EL (cell line): ENCODE data around the gene IFT22.
"Not testable (repeated sequence)": the region's sequence is repeated elsewhere in the genome, so short reads cannot be mapped to it uniquely, and the experiment has no call there.

ENCODE experiments used
- DNase-seq: peaks from one replicate; pipeline ENCODE4 v3.0.0-alpha.2; 2016

Gene IFT22

DNA sequence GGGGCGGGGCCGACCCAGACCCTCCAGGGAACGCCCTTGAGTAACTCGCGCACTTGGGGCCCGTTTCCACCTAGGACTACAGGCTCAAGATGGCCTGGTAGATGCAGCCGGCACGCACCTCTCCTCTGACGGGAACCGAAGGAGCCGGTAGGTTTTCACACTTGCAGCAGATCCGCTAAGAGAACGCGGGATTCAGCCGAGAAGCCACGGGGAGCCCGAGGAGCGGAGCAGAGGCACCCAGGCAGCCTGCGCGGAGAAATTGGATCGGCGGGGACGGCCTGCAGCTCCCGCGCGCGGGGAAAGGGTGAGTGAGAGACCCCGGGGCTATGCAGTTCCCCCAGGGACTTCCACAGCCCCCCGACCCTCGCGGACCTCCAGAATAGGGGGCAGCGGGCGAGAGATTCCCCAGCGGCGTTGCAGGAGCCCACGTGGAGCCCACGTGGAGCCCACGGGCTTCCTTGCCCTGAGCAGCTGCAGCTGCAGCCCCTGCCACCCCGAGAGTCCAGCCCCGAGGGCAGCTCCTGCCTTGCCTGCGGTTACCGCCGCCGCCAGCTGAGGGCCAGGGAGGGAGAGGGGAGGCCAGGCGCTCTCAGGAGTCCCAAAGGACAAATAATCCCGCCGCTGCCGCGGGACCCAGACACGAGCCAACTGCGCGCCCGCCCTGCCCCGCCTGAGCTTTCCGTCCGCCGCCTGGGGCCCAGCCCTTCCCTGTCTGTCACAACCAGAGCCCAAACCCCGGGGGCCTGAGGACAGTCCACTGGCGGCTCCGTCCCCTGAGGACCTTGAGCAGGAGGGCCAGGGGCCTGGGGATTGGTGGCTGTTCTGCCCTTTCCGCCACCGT is 13.1 kb downstream of the IFT22 start:
- peak; percentile 52 for DNase-seq

DNA sequence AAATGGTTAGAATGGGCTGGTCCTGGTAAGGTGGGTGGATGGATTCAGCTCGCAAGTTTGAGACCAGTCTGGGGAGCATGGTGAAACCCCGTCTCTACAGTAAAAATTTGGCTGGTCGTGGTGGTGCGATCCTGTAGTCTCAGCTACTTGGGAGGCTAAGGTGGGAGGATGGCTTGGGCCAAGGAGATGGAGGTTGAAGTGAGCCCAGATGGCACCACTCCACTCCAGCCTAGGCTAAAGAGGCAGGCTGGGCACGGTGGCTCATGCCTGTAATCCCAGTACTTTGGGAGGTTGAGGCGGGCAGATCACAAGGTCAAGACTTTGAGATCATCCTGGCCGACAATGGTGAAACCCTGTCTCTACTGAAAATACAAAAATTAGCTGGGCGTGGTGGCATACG is 15.3 kb downstream of the IFT22 start:
- no peak for DNase-seq

DNA sequence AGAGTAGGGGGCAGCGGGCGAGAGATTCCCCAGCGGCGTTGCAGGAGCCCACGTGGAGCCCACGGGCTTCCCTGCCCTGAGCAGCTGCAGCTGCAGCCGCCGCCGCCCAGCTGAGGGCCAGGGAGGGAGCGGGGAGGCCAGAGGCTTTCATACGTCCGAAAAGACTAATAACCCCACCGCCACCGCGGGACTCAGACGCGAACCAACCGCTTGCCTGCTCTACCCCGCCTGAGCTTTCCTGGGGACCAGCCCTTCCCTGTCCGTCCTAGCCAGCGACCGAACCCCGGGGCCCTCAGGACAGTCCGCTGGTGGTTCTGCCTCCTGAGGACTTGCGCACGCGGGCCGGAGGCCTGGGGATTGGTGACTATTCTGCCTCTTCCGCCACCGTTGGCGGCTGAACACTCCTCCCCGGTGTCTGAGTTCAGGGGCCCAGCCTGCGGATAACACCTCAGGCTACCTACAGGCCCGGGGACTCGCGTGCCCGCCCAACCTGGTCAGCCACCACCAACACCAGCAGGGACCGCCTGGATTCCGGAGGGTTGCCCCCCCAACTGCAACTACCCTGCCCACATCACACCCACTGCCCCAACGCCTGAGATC is 18.4 kb downstream of the IFT22 start:
- no peak for DNase-seq

DNA sequence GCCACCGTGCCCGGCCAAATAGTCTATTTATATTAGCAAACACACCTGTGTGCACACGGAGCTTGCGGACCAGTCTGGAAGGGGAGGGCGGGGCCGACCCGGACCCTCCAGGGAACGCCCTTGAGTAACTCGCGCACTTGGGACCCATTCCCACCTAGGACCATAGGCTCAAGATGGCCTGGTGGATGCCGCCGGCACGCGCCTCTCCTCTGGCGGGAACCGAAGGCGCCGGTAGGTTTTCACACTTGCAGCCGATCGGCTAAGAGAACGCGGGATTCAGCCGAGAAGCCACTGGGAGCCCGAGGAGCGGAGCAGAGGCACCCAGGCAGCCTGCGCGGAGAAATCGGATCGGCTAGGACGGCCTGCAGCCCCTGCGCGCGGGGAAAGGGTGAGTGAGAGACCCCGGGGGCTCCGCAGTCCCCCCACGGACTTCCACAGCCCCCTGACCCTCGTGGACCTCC is 18.9 kb downstream of the IFT22 start:
- DNase-seq, result no peak

DNA sequence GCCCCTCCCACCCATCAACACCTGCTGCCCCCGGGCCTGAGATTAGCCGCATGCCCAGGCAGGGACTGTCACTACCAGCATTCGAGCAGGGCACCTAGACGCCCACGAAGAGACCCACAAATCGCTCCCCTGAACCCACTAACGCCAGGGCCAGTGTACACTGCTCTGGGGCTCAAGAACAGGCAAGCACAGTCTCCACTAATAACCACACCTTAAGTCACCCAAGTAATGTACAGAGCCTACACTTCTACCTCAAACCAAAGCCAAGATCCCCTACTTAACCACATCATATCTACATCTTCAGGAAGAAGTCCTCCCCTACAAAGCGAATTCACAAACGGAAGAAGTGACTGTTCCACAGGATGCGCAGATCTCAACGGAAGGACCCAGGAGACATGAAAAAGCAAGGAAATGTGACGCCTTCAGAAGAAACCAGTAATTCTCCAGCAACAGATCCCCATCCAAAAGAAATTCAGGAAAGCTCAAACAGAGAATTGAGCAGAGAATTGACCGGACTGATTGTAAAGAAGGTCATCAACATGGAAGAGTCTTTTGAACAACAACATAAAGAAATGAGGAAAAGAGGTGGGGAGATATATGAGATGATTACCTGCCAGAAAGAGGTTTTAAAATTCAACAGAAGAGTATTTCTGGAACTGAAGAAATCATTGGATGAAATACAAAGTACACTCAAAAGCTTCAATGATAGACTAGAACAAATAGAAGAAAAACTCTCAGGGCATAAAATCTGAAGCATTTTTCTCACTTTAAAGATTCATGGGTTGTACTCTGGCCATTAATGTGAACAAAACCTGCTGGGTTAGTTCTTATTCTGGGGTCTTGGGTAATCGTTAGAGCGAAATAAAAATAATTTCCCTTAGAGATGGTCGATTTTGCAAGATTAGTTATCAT is 20.9 kb downstream of the IFT22 start:
- no peak for DNase-seq

DNA sequence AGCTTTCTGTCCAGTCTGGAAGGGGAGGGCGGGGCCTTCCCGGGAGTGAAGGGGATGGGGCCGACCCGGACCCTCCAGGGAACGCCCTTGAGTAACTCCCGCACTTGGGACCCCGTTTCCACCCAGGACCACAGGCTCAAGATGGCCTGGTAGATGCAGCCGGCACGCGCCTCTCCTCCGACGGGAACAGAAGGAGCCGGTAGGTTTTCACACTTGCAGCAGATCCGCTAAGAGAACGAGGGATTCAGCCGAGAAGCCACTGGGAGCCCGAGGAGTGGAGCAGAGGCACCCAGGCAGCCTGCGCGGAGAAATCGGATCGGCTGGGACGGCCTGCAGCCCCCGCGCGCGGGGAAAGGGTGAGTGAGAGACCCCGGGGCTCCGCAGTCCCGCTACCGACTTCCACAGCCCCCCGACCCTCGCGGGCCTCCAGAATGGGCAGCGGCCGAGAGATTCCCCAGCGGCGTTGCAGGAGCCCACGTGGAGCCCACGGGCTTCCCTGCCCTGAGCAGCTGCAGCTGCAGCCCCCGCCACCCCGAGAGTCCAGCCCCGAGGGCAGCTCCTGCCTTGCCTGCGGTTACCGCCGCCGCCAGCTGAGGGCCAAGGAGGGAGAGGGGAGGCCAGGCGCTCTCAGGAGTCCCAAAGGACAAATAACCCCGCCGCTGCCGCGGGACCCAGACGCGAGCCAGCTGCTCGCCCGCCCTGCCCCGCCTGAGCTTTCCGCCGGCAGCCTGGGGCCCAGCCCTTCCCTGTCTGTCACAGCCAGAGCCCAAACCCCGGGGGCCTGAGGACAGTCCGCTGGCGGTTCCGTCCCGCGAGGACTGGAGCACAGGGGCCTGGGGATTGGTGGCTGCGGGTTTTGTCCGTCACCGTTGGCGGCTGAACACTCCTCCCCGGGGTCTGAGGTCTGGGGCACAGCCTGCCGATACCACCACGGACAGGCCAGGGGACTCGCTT is 21.8 kb downstream of the IFT22 start:
- no peak for DNase-seq

DNA sequence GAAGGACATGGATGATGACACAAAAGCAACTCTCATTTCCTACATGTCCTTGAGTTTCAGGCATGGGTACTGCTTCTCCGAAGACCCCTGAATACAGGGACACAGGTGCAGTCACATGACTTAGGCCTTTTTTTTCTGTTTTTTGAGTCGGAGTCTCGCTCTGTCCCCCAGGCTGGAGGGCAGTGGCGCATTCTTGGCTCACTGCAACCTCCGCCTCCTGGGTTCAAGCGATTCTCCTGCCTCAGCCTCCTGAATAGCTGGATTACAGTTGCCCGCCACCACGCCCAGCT is 26.8 kb downstream of the IFT22 start:
- no peak for DNase-seq

DNA sequence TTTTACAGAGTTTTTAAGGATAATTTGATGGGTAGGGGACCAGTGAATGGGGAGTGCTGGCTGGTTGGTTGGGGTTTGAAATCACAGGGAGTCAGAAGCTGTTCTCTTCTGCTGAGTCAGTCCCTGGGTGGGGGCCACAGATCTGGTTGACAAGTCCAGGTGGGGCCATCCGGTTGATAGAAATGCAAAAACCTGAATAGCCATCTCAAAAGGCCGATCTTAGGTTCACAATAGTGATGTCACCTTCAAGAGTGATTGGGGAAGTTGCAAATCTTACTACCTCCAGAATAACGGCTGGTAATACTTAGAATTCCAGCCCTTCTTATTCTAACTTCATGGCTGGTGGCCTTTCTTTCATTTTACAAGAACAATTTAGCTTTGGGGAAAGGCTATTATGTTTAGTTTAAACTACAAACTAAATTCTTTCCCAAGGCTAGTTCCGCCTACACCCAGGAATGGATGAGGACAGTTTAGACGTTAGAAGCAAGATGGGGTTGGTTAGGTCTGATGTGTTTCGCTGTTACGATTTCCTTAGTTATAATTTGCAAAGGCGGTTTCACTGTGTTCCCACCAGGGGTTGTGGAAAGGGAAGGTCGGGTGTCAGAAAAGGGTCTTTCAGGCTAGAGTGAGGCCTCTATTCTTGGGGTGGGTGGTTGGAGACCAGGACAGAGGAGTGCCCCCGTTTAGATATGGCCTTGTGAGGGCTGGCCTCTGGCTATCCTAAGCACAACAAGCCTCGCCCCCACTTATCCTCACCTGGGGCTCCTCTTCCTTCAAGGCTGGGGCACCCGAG is 27.4 kb downstream of the IFT22 start:
- DNase-seq, result no peak

DNA sequence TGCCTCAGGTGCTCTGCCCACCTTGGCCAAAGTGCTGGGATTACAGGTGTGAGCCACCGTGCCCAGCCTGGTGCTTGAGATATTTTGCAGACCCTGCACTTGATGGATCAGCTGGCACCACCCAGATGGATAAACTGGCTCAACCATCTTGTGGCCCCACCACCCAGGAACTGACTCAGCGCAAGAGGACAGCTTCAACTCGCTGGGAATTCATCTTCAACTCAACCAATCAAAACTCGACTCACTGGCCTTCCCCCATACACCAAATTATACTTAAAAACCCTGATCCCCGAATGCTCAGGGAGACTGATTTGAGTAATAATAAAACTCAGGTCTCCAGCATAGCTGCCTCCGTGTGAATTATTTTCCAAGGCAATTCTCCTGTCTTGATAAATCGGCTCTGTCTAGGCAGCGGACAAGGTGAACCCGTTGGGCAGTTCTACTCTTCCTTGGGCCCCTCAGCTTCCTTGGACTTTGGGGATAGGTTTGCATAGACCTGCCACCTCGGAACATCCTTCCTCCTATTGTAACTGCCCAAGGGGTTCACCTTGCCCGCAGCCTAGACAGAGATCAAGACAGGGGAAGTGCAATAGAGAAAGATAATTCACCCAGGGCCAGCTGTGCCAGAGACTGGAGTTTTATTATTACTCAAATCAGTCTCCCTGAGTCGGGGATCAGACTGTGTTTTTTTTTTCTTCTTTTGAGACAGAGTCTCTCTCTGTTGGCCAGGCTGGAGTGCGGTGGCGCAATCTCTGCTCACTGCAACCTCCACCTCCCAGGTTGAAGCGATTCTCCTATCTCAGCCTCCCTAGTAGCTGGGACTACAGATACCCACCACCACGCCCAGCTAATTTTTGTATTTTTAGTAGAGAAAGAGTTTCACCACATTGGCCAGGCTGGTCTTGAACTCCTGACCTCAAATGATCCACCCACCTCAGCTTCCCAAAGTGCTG is 28.3 kb downstream of the IFT22 start:
- not testable (repeated sequence) for DNase-seq

DNA sequence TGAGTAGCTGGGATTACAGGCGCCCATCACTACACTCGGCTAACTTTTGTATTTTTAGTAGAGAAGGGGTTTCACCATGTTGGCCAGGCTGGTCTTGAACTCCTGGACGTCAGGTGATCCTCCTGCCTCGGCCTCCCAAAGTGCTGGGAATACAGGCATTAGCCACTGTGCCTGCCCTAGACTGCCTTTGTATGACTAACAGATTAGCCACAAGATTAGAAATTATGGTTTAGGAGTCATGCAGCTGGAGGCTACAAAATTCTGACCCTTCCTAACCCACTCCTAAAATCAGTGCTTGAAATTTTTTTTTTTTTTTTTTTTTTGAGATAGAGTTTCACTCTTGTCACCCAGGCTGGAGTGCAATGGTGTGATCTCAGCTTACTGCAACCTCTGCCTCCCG is 29.0 kb downstream of the IFT22 start:
- not testable (repeated sequence) for DNase-seq

DNA sequence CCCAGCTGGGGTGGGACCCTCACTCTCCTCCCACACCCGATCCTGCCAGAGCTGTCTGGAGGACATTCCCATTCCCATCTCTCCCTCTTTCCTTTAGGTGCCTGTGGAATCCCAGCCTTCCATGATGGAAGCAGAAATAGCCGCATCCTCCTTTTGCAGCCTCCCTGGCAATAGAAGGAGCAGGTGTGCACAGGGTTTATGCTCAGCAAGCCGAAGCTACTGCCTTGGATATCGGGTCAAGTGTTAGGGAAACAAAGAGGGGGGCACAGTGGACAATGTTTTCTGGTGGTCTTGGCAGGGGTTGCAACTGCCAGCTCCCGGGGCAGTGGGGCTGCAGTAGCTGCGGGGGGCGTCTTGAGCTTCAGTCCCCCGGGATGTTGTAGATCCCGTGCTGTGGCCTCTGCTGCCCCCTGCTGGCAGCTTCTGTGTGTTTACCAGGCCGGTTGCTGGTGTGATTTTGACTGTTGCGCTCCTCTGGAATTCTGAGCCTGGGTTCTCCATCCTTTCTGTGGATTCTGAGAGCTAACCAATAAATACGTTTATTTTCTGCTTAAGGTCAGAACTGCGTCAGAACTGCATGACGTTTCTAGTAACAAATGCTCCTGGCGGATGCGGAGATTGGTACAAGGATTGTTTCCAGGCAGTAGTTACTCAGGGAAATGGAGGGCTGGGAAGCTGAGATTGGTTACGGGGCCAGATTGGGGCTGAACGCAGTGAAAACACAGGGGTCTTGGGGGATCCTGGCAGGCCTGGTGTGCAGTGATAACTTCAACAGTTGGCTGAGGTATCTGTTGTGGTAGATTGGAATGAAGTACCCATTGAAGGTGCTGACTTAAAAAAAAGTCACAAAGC is 31.2 kb downstream of the IFT22 start:
- DNase-seq, result peak; percentile 41

DNA sequence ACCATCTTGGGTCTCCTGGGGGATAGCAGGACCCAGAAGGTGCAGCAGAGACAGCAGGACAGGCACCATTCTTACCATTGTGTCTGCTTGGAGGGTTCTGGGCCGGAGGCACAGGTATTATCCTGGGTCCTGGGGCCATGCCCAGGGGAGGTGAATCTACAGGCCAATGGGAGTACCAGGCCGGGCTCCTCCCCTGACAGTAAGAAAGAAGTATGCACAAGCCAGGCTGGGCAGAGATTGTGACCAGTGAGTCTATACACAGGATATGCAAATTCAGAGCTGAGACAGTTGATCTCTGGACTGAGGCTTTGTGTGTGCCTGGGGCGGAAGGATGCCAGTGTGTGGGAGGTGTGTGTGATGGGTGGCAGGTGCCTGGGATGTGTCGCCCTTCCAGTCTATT is 31.9 kb downstream of the IFT22 start:
- not testable (repeated sequence) for DNase-seq

DNA sequence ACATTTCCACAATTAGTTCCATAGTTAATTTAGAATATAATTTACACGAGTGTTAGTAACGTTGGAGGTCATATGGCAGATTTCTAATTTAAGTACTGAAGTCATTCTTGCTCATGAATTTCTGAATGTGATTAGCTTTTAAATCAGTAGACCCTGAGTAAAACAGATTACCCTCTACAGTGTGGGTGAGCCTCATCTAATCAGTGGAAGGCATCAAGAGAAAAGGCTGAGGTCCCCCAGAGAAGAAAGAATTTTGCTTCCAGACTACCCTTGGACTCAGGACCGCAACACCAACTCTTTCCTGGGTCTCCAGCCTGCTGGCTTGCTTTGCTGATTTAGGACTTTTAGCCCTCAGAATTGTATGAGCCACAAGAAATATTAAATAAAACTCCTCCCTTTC is 33.2 kb downstream of the IFT22 start:
- DNase-seq, result no peak

DNA sequence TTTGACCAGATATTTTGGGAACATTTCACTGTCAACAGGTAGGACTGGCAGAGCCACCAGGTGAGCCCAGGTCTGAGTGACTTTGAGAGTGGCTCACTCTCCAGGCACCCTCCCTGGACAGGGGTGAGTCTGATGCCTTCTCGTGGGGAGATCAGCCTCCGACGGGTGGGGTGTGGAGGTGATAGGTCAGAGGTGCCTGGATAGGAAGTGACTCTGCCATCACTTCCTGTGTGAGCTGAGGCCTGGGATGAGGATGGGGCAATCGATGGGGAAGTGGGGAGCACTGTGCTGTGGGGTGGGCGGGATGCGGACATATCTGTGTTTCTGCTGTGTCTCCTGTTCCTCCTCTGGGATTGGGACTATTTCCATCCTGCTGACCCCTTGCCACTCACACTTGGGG is 34.6 kb downstream of the IFT22 start:
- no peak for DNase-seq

DNA sequence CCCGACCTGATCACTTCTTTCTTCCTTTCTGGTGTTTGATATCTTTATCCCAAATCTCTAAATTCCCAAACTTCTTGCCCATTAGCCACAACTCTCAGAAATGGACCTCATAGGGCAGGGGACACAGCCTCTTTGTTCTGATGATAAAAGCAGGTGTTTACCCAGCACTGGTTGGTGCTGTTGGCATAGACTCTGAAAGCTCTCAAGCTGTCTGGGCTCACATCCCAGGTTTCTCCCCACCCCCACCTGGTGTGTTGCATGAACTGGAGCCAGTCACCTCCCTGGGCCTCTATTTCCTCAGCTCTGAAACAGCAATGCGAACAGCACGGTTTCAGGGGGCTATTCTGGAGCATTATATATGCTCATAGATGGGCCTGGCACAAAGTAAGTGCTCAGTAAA is 35.7 kb downstream of the IFT22 start:
- DNase-seq, result not testable (repeated sequence)

DNA sequence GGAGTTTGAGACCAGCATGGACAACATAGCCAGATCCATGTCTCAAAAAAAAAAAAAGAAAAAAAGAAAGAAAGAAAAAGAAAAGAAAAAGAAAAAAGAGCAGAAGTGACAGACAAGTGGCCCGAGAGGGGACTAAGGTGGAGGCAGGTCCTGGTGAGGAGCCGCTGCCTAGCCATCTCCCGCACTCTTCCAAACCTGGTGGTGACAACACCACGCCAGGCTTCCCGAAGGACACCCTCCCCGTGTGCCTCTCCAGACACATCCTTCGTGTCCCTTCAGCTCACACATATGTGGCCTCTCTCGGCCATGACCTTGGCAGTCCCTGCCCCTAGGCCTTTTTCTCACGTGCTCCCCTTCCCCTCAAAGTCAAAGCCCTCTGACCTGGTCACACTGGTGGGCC is 36.4 kb downstream of the IFT22 start:
- no peak for DNase-seq

DNA sequence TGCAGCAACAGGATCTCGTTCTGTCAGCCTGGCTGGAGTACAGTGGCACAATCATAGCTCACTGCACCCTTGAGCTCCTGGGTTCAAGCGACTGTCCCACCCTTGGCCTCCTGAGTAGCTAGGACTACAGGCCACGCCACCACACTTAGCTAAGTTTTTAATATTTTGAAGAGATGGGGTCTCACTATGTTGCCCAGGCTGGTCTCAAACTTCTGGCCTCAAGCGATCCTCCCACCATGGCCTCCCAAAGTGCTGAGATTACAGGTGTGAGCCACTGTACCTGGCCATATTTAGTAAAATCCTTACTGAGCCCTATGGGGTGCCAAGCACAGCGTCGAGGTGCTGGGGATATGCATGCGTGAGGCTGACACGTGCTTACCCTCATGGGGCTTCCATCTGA is 40.7 kb downstream of the IFT22 start:
- DNase-seq, result not testable (repeated sequence)

DNA sequence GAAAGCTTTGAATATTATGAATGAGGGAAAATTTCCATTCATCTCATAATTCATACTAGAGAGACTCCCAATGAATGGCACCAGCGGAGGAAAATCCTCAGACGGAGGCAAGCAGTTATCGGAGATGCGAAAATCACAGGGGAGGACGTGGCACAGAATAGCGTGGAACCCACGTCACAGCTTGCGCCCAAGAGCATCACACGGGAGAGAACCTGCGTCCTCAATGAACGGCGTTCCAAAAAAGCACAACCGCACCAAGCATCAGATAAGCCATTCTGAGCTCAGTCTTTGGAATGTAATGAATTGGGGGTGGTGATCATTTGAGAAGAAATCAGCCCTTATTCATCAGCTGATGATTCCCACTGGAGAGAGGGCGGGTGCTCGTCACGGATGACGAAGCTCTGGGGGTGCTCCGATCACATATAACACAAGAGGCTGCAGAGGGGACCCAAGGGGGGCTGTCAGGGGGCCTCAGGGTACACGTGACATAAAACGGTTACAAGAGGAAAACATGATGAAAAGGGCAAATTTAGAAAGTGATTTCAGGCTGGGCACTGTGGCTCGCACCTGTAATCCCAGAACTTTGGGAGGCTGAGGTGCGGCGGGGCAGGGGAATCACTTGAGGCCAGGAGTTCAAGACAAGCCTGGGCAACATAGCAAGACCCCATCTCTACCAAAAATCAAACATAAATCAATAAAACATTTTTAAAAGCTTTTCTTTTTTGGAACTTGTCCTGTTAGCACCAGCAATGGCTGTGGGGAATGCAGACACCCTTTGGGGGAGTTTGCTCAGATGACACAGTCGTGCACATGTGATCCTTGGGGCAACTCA is 42.9 kb downstream of the IFT22 start:
- DNase-seq, result no peak

DNA sequence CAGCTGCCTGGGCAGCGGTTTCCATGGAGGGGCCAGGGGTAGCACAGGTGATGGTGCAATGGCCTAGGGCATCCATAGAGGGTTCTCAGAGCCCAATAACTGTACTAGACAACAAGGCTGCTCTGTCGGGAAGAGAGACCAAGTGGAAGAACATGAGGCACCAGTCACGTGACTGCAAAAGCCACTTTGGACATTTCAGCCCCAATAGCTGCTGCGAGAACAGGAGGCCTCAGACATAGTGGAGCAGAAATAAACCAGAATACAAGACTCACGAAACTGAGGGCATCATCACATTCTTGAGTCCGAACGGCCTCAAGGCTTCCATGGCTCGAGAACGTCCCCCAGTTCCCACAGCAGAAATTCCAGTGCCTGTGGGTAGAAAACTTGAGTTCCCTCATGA is 44.5 kb downstream of the IFT22 start:
- DNase-seq, result no peak
